ENCODE data around the gene ADAMTS15.

ADAMTS15 gene

GRCh38 chr11:130490682-130491449, 42.4 kb downstream of the ADAMTS15 start:
- Histone ChIP-seq H3K4me1 (ENCODE audit: control insufficient read depth, insufficient read depth, low read length) (no peaks in the 10 kb centered on the region), H3K9me3 (ENCODE audit: control insufficient read depth, insufficient read depth, low read length) (no peaks in the 10 kb centered on the region), H3K27me3 (ENCODE audit: control insufficient read depth, insufficient read depth, low read length) (no peaks in the 10 kb centered on the region), H3K4me3 (ENCODE audit: low read length) (no peak overlapping the region), H3K27ac (ENCODE audit: low read length) (no peak overlapping the region), H3K36me3 (ENCODE audit: control insufficient read depth, insufficient read depth, low read length) (no peaks in the 10 kb centered on the region)
- DNase-seq (ENCODE audit: low read depth, low spot score): no peak
- no CpG with 5 or more reads among the region's 7 CpGs for WGBS (ENCODE audit: insufficient coverage, insufficient read length)

DNA sequence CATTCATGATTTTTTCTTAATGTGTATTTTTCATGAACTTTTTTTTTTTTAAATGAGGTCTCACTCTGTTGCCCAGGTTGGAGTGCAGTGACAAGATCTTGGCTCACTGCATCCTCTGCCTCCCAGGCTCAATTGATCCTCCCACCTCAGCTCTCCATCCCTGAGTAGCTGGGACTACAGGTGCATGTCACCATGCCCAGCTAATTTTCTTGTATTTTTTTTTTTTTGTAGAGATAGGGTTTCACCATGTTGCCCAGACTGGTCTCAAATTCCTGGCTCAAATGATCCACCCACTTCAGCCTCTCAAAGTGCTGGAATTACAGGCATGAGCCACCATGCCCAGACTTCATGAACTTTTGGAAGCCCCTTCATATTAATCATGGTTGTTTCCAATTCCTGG, 49.7 kb downstream of the ADAMTS15 start:
- H3K27me3 ChIP-seq (ENCODE audit: control insufficient read depth, insufficient read depth, low read length): no peaks in the 10 kb centered on the region
- no peak overlapping the region for H3K4me3 ChIP-seq (ENCODE audit: low read length)
- no peak overlapping the region for H3K27ac ChIP-seq (ENCODE audit: low read length)
- H3K9me3 ChIP-seq (ENCODE audit: control insufficient read depth, insufficient read depth, low read length): no peaks in the 10 kb centered on the region
- no peaks in the 10 kb centered on the region for H3K4me1 ChIP-seq (ENCODE audit: control insufficient read depth, insufficient read depth, low read length)
- no peaks in the 10 kb centered on the region for H3K36me3 ChIP-seq (ENCODE audit: control insufficient read depth, insufficient read depth, low read length)
- no peak for DNase-seq (ENCODE audit: low read depth, low spot score)

GRCh38 chr11:130499828-130500227, 51.4 kb downstream of the ADAMTS15 start:
- H3K27ac ChIP-seq (ENCODE audit: low read length): no peak overlapping the region
- H3K27me3 ChIP-seq (ENCODE audit: control insufficient read depth, insufficient read depth, low read length): no peaks in the 10 kb centered on the region
- H3K9me3 ChIP-seq (ENCODE audit: control insufficient read depth, insufficient read depth, low read length): no peaks in the 10 kb centered on the region
- H3K4me1 ChIP-seq (ENCODE audit: control insufficient read depth, insufficient read depth, low read length): no peaks in the 10 kb centered on the region
- H3K36me3 ChIP-seq (ENCODE audit: control insufficient read depth, insufficient read depth, low read length): no peaks in the 10 kb centered on the region
- no peak overlapping the region for H3K4me3 ChIP-seq (ENCODE audit: low read length)
- DNase-seq (ENCODE audit: low read depth, low spot score): no peak

DNA sequence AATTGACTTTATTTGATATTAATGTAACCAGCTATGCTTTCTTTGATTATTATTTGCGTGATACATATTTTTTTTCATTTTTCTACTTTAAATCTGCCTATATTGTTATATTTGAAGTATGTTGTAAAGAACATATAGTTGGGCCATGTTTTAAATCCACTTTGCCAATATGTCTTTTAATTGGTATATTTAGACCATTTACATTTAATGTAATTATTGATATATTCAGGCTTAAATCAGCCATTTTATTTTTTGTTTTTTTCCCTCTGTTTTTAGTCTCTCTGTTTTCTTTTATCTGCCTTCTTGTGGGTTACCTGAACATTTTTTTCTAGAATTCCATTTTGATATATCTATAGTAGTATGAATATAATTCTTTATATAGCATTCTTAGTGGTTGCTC, 55.9 kb downstream of the ADAMTS15 start:
- no peak overlapping the region for H3K4me3 ChIP-seq (ENCODE audit: low read length)
- peaks cover 2% of the 10 kb centered on the region for H3K4me1 ChIP-seq (ENCODE audit: control insufficient read depth, insufficient read depth, low read length)
- no peaks in the 10 kb centered on the region for H3K36me3 ChIP-seq (ENCODE audit: control insufficient read depth, insufficient read depth, low read length)
- WGBS (ENCODE audit: insufficient coverage, insufficient read length): no CpG with 5 or more reads among the region's 1 CpG
- no peaks in the 10 kb centered on the region for H3K27me3 ChIP-seq (ENCODE audit: control insufficient read depth, insufficient read depth, low read length)
- no peaks in the 10 kb centered on the region for H3K9me3 ChIP-seq (ENCODE audit: control insufficient read depth, insufficient read depth, low read length)
- no peak for DNase-seq (ENCODE audit: low read depth, low spot score)
- H3K27ac ChIP-seq (ENCODE audit: low read length): no peak overlapping the region

DNA sequence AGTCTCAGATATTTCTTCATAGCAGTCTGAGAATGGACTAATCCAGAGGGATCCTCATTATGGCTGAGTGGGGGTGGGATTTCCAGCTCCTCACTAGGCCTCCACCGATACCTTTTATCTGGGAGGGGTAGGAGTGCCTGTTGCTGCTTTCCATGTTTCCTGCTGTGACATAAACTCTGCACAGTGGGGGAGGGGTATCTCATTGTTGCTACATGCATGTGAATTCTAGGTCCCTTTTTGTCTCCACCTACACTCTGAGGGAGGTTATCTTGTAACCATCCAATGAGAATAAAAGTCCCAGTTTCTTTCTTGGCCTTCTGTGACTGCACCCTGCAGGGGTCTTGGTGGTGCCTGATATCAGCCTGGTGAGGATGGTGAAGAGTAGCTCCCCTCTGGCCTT, 60.5 kb downstream of the ADAMTS15 start:
- WGBS (ENCODE audit: insufficient coverage, insufficient read length): no CpG with 5 or more reads among the region's 1 CpG
- Histone ChIP-seq H3K27me3 (ENCODE audit: control insufficient read depth, insufficient read depth, low read length) (no peaks in the 10 kb centered on the region), H3K27ac (ENCODE audit: low read length) (no peak overlapping the region), H3K4me3 (ENCODE audit: low read length) (no peak overlapping the region), H3K9me3 (ENCODE audit: control insufficient read depth, insufficient read depth, low read length) (no peaks in the 10 kb centered on the region), H3K36me3 (ENCODE audit: control insufficient read depth, insufficient read depth, low read length) (no peaks in the 10 kb centered on the region), H3K4me1 (ENCODE audit: control insufficient read depth, insufficient read depth, low read length) (peaks cover 2% of the 10 kb centered on the region)
- no peak for DNase-seq (ENCODE audit: low read depth, low spot score)

- Histone ChIP-seq H3K4me3 (ENCODE audit: low read length) (no peak overlapping the region), H3K27ac (ENCODE audit: low read length) (no peak overlapping the region), H3K4me1 (ENCODE audit: control insufficient read depth, insufficient read depth, low read length) (peaks cover 2% of the 10 kb centered on the region), H3K27me3 (ENCODE audit: control insufficient read depth, insufficient read depth, low read length) (no peaks in the 10 kb centered on the region), H3K9me3 (ENCODE audit: control insufficient read depth, insufficient read depth, low read length) (no peaks in the 10 kb centered on the region), H3K36me3 (ENCODE audit: control insufficient read depth, insufficient read depth, low read length) (no peaks in the 10 kb centered on the region)
- WGBS (ENCODE audit: insufficient coverage, insufficient read length): no CpG with 5 or more reads among the region's 2 CpGs
- no peak for DNase-seq (ENCODE audit: low read depth, low spot score)
Measured at GRCh38 chr11:130509942-130510341, 61.5 kb downstream of the ADAMTS15 start.

- peaks cover 2% of the 10 kb centered on the region for H3K4me1 ChIP-seq (ENCODE audit: control insufficient read depth, insufficient read depth, low read length)
- DNase-seq (ENCODE audit: low read depth, low spot score): no peak
- H3K27me3 ChIP-seq (ENCODE audit: control insufficient read depth, insufficient read depth, low read length): no peaks in the 10 kb centered on the region
- no peak overlapping the region for H3K27ac ChIP-seq (ENCODE audit: low read length)
- H3K4me3 ChIP-seq (ENCODE audit: low read length): no peak overlapping the region
- H3K9me3 ChIP-seq (ENCODE audit: control insufficient read depth, insufficient read depth, low read length): no peaks in the 10 kb centered on the region
- H3K36me3 ChIP-seq (ENCODE audit: control insufficient read depth, insufficient read depth, low read length): no peaks in the 10 kb centered on the region
- WGBS (ENCODE audit: insufficient coverage, insufficient read length): no CpG with 5 or more reads among the region's 8 CpGs
Measured at GRCh38 chr11:130510407-130511006, 62.1 kb downstream of the ADAMTS15 start.

- Histone ChIP-seq H3K36me3 (ENCODE audit: control insufficient read depth, insufficient read depth, low read length) (no peaks in the 10 kb centered on the region), H3K4me3 (ENCODE audit: low read length) (no peak overlapping the region)
- WGBS (ENCODE audit: insufficient coverage, insufficient read length): no CpG with 5 or more reads among the region's 2 CpGs
Measured at GRCh38 chr11:130511765-130512164, 63.3 kb downstream of the ADAMTS15 start.

DNA sequence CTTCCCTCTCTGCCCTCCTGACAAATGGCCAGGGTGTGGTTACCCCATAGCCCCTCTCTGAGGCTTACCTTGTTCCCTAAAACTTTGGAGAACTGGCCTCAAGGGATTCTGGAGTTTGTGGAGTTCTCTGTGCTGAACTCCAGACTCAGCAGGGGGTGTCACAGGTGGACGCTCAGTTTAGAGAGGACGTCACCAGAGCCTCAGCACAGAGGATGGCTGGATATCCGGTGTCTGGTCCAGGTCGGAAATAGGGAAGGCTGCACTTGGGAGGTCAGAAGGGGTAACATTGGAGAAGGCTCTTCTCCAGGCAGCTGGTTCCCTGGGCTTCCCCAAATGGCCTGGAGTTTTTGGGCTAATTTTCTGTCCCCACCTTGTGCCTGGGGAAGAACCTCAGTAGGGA, 64.2 kb downstream of the ADAMTS15 start:
- H3K36me3 ChIP-seq (ENCODE audit: control insufficient read depth, insufficient read depth, low read length): no peaks in the 10 kb centered on the region
- no peaks in the 10 kb centered on the region for H3K9me3 ChIP-seq (ENCODE audit: control insufficient read depth, insufficient read depth, low read length)
- H3K27ac ChIP-seq (ENCODE audit: low read length): no peak overlapping the region
- H3K4me3 ChIP-seq (ENCODE audit: low read length): no peak overlapping the region
- H3K27me3 ChIP-seq (ENCODE audit: control insufficient read depth, insufficient read depth, low read length): no peaks in the 10 kb centered on the region
- peaks cover 3% of the 10 kb centered on the region for H3K4me1 ChIP-seq (ENCODE audit: control insufficient read depth, insufficient read depth, low read length)
- no peak for DNase-seq (ENCODE audit: low read depth, low spot score)
- WGBS (ENCODE audit: insufficient coverage, insufficient read length): no CpG with 5 or more reads among the region's 4 CpGs

More at GRCh38 chr11:130511765-130512164, 63.3 kb downstream of the ADAMTS15 start:
- H3K27ac ChIP-seq (ENCODE audit: low read length): no peak overlapping the region
- peaks cover 2% of the 10 kb centered on the region for H3K4me1 ChIP-seq (ENCODE audit: control insufficient read depth, insufficient read depth, low read length)
- no peaks in the 10 kb centered on the region for H3K27me3 ChIP-seq (ENCODE audit: control insufficient read depth, insufficient read depth, low read length)
- DNase-seq (ENCODE audit: low read depth, low spot score): no peak
- no peaks in the 10 kb centered on the region for H3K9me3 ChIP-seq (ENCODE audit: control insufficient read depth, insufficient read depth, low read length)

DNA sequence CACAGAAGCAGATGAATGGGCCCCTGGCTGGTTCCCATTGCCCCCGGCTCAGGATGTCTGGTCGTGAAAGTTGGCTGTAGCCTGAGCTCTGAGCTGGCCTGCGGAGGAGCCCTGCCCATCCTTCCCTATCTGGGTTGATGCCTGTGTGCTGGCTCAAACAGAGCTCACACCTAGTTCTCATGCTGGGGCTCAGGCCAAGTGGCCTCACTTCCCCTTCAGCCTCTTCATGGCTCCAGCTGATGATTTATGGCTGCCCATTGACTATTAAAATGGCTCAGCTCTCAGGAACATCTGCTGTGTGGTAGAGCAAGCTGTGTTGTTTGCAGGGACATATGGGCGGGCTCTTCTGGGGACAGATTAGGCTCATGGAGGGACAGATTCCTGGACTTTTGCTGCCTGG, 64.7 kb downstream of the ADAMTS15 start:
- no peak overlapping the region for H3K27ac ChIP-seq (ENCODE audit: low read length)
- no CpG with 5 or more reads among the region's 4 CpGs for WGBS (ENCODE audit: insufficient coverage, insufficient read length)
- no peaks in the 10 kb centered on the region for H3K27me3 ChIP-seq (ENCODE audit: control insufficient read depth, insufficient read depth, low read length)
- no peaks in the 10 kb centered on the region for H3K36me3 ChIP-seq (ENCODE audit: control insufficient read depth, insufficient read depth, low read length)
- no peaks in the 10 kb centered on the region for H3K9me3 ChIP-seq (ENCODE audit: control insufficient read depth, insufficient read depth, low read length)
- no peak for DNase-seq (ENCODE audit: low read depth, low spot score)
- no peak overlapping the region for H3K4me3 ChIP-seq (ENCODE audit: low read length)
- peaks cover 3% of the 10 kb centered on the region for H3K4me1 ChIP-seq (ENCODE audit: control insufficient read depth, insufficient read depth, low read length)

- Histone ChIP-seq H3K4me3 (ENCODE audit: low read length) (no peak overlapping the region), H3K4me1 (ENCODE audit: control insufficient read depth, insufficient read depth, low read length) (0 out of 2 replicates have a peak, but pooled peaks cover 2% of the 10 kb centered on the region)
- no peak for DNase-seq (ENCODE audit: low read depth, low spot score)
Measured at GRCh38 chr11:130514316-130514715, 65.9 kb downstream of the ADAMTS15 start.

More at GRCh38 chr11:130514316-130514715, 65.9 kb downstream of the ADAMTS15 start:
- H3K36me3 ChIP-seq (ENCODE audit: control insufficient read depth, insufficient read depth, low read length): no peaks in the 10 kb centered on the region
- H3K27ac ChIP-seq (ENCODE audit: low read length): no peak overlapping the region
- H3K27me3 ChIP-seq (ENCODE audit: control insufficient read depth, insufficient read depth, low read length): no peaks in the 10 kb centered on the region
- no peaks in the 10 kb centered on the region for H3K9me3 ChIP-seq (ENCODE audit: control insufficient read depth, insufficient read depth, low read length)

Measured in iPS DF 6.9 (cell line).